Kidney epithelial cell (primary cell): ENCODE data around the gene PTOV1. TPM values are rescaled to one million over a fixed set of nuclear protein-coding genes. Genes with fewer than 3 reads are reported as not detected.

ENCODE experiments used
- DNase-seq: peaks from one replicate; pipeline ENCODE4 v3.0.0-alpha.2; 2010; ENCODE audit warnings: low read depth
- H3K27me3 ChIP-seq: 2 replicates; pipeline ENCODE4 v1.6.0; 2011; ENCODE audit warnings: low read length; ENCODE audit not compliant: control insufficient read depth, insufficient read depth
- H3K36me3 ChIP-seq: 2 replicates; pipeline ENCODE4 v1.5.1; 2011; ENCODE audit warnings: low read length; ENCODE audit not compliant: control insufficient read depth, insufficient read depth
- H3K4me3 ChIP-seq: 2 replicates; pipeline ENCODE4 v1.5.1; 2011; ENCODE audit warnings: low read depth, mild to moderate bottlenecking, control low read depth, low read length
- total RNA-seq: library from RNA; depleted of rRNA; stranded (reverse); fragments of >200 nt; gene quantifications from 2 replicates; pipeline ENCODE4 v1.2.3, GENCODE V29; 2015
- TF ChIP-seq, protein P1 (sequence below): IDR thresholded peaks from 2 replicates; pipeline ENCODE4 v1.5.1; 2011; ENCODE audit warnings: mild to moderate bottlenecking, moderate library complexity, low read length, control low read depth, inconsistent platforms; ENCODE audit not compliant: insufficient read depth, poor library complexity, severe bottlenecking

The PTOV1 gene
- total RNA-seq, 1 donor from 2014 or later = 47.9 TPM

- Histone ChIP-seq H3K36me3 (peaks cover 5% of the 10 kb centered on the region), H3K4me3 (peak within 1 kb of the TSS; percentile 93), H3K27me3 (no peaks in the 10 kb centered on the region)
- TF ChIP-seq, protein P1, sequence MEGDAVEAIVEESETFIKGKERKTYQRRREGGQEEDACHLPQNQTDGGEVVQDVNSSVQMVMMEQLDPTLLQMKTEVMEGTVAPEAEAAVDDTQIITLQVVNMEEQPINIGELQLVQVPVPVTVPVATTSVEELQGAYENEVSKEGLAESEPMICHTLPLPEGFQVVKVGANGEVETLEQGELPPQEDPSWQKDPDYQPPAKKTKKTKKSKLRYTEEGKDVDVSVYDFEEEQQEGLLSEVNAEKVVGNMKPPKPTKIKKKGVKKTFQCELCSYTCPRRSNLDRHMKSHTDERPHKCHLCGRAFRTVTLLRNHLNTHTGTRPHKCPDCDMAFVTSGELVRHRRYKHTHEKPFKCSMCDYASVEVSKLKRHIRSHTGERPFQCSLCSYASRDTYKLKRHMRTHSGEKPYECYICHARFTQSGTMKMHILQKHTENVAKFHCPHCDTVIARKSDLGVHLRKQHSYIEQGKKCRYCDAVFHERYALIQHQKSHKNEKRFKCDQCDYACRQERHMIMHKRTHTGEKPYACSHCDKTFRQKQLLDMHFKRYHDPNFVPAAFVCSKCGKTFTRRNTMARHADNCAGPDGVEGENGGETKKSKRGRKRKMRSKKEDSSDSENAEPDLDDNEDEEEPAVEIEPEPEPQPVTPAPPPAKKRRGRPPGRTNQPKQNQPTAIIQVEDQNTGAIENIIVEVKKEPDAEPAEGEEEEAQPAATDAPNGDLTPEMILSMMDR = no peak
- DNase-seq = no peak
Observed at GRCh38 chr19:49866933-49867782, 16.2 kb downstream of the PTOV1 start, which contains the start of gene PNKP. Gene PNKP (minus strand): TSS chr19:49867576. CDS start chr19:49867204, 372 bp downstream.

- Histone ChIP-seq H3K4me3 (peak overlapping the region; percentile 32), H3K27me3 (no peaks in the 10 kb centered on the region), H3K36me3 (peaks cover 5% of the 10 kb centered on the region)
- TF ChIP-seq, protein P1 = no peak
- no peak for DNase-seq
Observed at GRCh38 chr19:49869009-49869483, 18.1 kb downstream of the PTOV1 start.

GRCh38 chr19:49869484-49870308, 18.7 kb downstream of the PTOV1 start:
- peak; percentile 99 for DNase-seq
- H3K36me3 ChIP-seq = peaks cover 4% of the 10 kb centered on the region
- no peaks in the 10 kb centered on the region for H3K27me3 ChIP-seq
- TF ChIP-seq, protein P1 = no peak
- H3K4me3 ChIP-seq = peak overlapping the region; percentile 57

GRCh38 chr19:49870309-49870901, 19.4 kb downstream of the PTOV1 start:
- peak overlapping the region; percentile 57 for H3K4me3 ChIP-seq
- TF ChIP-seq, protein P1 = no peak
- no peaks in the 10 kb centered on the region for H3K27me3 ChIP-seq
- DNase-seq = no peak
- H3K36me3 ChIP-seq = peaks cover 4% of the 10 kb centered on the region

DNA sequence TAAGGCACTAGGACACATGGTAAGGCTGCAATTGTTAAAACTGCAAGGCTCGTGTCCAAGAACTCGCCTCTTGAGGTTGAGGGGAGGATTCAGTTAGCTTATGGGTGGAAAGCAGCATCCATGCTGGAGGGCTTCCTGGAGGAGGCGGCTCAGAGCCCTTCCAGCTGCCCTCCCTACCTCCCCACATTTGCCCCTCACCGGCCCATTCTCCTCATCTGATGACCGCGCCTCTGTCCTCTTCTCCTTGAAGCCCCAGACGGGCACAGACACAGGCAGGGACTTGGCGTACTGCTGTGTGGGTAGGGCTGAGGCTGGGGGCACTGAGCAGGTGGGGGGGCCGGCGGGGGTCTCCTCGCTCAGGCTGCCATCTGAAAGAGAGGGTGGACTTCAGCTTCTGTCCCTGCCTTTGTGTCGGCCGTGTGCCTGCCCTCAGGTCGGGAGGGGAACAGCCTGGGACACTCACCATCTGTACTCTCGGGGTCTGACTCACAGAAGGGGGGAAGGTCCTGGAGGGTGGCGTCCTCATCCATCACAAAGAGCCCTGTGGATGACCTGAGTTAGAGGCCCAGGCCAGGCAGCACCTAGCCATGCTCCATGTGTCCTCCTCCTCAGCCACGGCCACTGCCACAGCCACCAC, 20.5 kb downstream of the PTOV1 start:
- no peak overlapping the region for H3K4me3 ChIP-seq
- H3K27me3 ChIP-seq = no peaks in the 10 kb centered on the region
- TF ChIP-seq, protein P1 = no peak
- DNase-seq = no peak
- H3K36me3 ChIP-seq = peaks cover 4% of the 10 kb centered on the region
